ENCODE measurements around the gene FOXN3.

- TF ChIP-seq EZH2 (IDR thresholded peaks at IDR 0.05) (no peak), POLR2AphosphoS5 (IDR thresholded peaks at IDR 0.05; ENCODE audit: borderline replicate concordance, low read depth, low read length) (no peak)
These were observed 25.5 kb downstream of the FOXN3 start for GRCh38 chr14:89391556-89391955.

Measured in SK-N-MC (cell line).